Glomerular visceral epithelial cell (primary cell): ENCODE measurements around the gene LGALS4.
A peak's percentile ranks its signal among the peaks of the same experiment; 100 is the strongest.
"Not testable (repeated sequence)": the region's sequence is repeated elsewhere in the genome, so short reads cannot be mapped to it uniquely, and the experiment has no call there.

Experiments
- DNase-seq: peaks from one replicate; pipeline ENCODE4 v3.0.0-alpha.2; 2016; ENCODE audit errors: extremely low spot score

Gene LGALS4

GRCh38 chr19:38821230-38821825 lies 8.6 kb upstream of the LGALS4 start:
- not testable (repeated sequence) for DNase-seq

- DNase-seq = no peak
Observed at GRCh38 chr19:38819231-38819920, 6.6 kb upstream of the LGALS4 start.

GRCh38 chr19:38817081-38817480 lies 4.3 kb upstream of the LGALS4 start:
- DNase-seq = no peak

- no peak for DNase-seq
Observed at GRCh38 chr19:38816131-38816750, 3.5 kb upstream of the LGALS4 start.

- no peak for DNase-seq
Observed at GRCh38 chr19:38815059-38816001, 2.6 kb upstream of the LGALS4 start.

- DNase-seq = not testable (repeated sequence)
Observed at GRCh38 chr19:38813932-38814331, 1.2 kb upstream of the LGALS4 start.

- no peak for DNase-seq
Observed at GRCh38 chr19:38813323-38813722, 578 bp upstream of the LGALS4 start.

GRCh38 chr19:38812009-38812840 lies 520 bp downstream of the LGALS4 start:
- no peak for DNase-seq

GRCh38 chr19:38809592-38810252 lies 3.0 kb downstream of the LGALS4 start:
- DNase-seq = no peak

GRCh38 chr19:38808741-38809140 lies 4.0 kb downstream of the LGALS4 start:
- DNase-seq = no peak

GRCh38 chr19:38807374-38808098 lies 5.2 kb downstream of the LGALS4 start:
- DNase-seq = peak; percentile 51

- DNase-seq = no peak
Observed at GRCh38 chr19:38806371-38806770, 6.4 kb downstream of the LGALS4 start.

GRCh38 chr19:38805180-38805579 lies 7.6 kb downstream of the LGALS4 start:
- no peak for DNase-seq

- no peak for DNase-seq
Observed at GRCh38 chr19:38803543-38803942, 9.2 kb downstream of the LGALS4 start.

- no peak for DNase-seq
Observed at GRCh38 chr19:38801359-38802095, 11.2 kb downstream of the LGALS4 start.

- DNase-seq = no peak
Observed at GRCh38 chr19:38800577-38801347, 12.0 kb downstream of the LGALS4 start.

- no peak for DNase-seq
Observed at GRCh38 chr19:38799104-38799503, 13.6 kb downstream of the LGALS4 start.

- not testable (repeated sequence) for DNase-seq
Observed at GRCh38 chr19:38797781-38798180, 15.0 kb downstream of the LGALS4 start.
